Adipocyte (in vitro differentiated cells): ENCODE measurements around the gene HLA-A.

ENCODE experiments used
- DNase-seq: peaks from one replicate; pipeline ENCODE4 v3.0.0-alpha.2; 2015; ENCODE audit warnings: low read depth
- H3K27me3 ChIP-seq: replicated peaks from 2 replicates; pipeline ENCODE4 v1.7.0; 2013; ENCODE audit warnings: mild to moderate bottlenecking, low read length, moderate library complexity; ENCODE audit not compliant: control insufficient read depth, insufficient read depth
- H3K36me3 ChIP-seq: 2 replicates; pipeline ENCODE4 v1.7.0; 2013; ENCODE audit warnings: low read length, mild to moderate bottlenecking, moderate library complexity; ENCODE audit not compliant: control insufficient read depth, insufficient read depth, severe bottlenecking
- H3K4me1 ChIP-seq: 2 replicates; pipeline ENCODE4 v1.7.0; 2013; ENCODE audit warnings: mild to moderate bottlenecking, low read length, moderate library complexity; ENCODE audit not compliant: control insufficient read depth, insufficient read depth
- H3K4me3 ChIP-seq: 2 replicates; pipeline ENCODE4 v1.7.0; 2013; ENCODE audit warnings: mild to moderate bottlenecking, low read length, moderate library complexity
- H3K9ac ChIP-seq: 2 replicates; pipeline ENCODE4 v1.7.0; 2013; ENCODE audit warnings: mild to moderate bottlenecking, low read length, moderate library complexity
- H3K9me3 ChIP-seq: 2 replicates; pipeline ENCODE4 v1.7.0; 2013; ENCODE audit warnings: mild to moderate bottlenecking, low read length, moderate library complexity; ENCODE audit not compliant: control insufficient read depth

HLA-A gene

GRCh38 chr6:29992807-29993206 lies 50.5 kb downstream of the HLA-A start:
- no peak overlapping the region for H3K9ac ChIP-seq
- peak; percentile 18 for DNase-seq
- H3K9me3 ChIP-seq = no peaks in the 10 kb centered on the region
- H3K4me1 ChIP-seq = peaks cover 4% of the 10 kb centered on the region
- peaks cover 3% of the 10 kb centered on the region for H3K27me3 ChIP-seq
- no peak overlapping the region for H3K4me3 ChIP-seq
- H3K36me3 ChIP-seq = no peaks in the 10 kb centered on the region

- Histone ChIP-seq H3K9ac (no peak overlapping the region), H3K27me3 (peaks cover 6% of the 10 kb centered on the region), H3K4me3 (no peak overlapping the region), H3K4me1 (peaks cover 4% of the 10 kb centered on the region), H3K9me3 (no peaks in the 10 kb centered on the region), H3K36me3 (no peaks in the 10 kb centered on the region)
- no peak for DNase-seq
Measured at GRCh38 chr6:29994826-29995225, 52.5 kb downstream of the HLA-A start.

GRCh38 chr6:29995340-29995777 lies 53.0 kb downstream of the HLA-A start:
- no peaks in the 10 kb centered on the region for H3K36me3 ChIP-seq
- no peak overlapping the region for H3K9ac ChIP-seq
- no peak overlapping the region for H3K4me3 ChIP-seq
- peaks cover 6% of the 10 kb centered on the region for H3K27me3 ChIP-seq
- peaks cover 4% of the 10 kb centered on the region for H3K4me1 ChIP-seq
- peak; percentile 30 for DNase-seq
- H3K9me3 ChIP-seq = no peaks in the 10 kb centered on the region
